HG03571 (cell line): ENCODE results near the gene DTYMK.

Source experiments
- ATAC-seq: cut with Tn5 transposase; IDR thresholded peaks from one replicate; pipeline ENCODE4 v1.9.1; 2021; ENCODE audit not compliant: unreplicated experiment

DTYMK gene

GRCh38 chr2:241652142-241652541 is 34.5 kb downstream of the DTYMK start:
- ATAC-seq, result no peak

- no peak for ATAC-seq
Measured at GRCh38 chr2:241649927-241650326, 36.7 kb downstream of the DTYMK start.

- ATAC-seq, result no peak
Measured at GRCh38 chr2:241649404-241649803, 37.2 kb downstream of the DTYMK start.

DNA sequence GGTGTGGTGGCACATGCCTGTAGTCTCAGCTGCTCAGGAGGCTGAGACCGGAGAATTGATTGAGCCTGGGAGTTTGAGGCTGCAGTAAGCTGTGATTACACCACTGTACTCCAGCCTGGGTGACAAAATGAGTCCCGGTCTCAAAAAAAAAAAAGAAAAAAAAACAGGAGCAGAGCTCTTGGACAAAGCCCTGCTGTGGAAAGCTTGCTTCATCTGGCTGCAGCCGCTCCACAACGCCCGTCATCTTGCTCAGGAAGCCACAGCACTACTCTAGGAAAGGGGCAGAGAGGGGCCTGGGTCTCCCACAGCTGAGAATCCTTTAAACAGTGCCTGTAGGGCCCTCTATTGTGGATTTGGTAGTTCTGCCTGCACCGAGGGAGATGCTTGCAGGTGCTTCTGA is 38.2 kb downstream of the DTYMK start:
- no peak for ATAC-seq

GRCh38 chr2:241645915-241646645 is 40.5 kb downstream of the DTYMK start:
- no peak for ATAC-seq

- ATAC-seq, result no peak
Measured at GRCh38 chr2:241645056-241645914, 41.3 kb downstream of the DTYMK start.

DNA sequence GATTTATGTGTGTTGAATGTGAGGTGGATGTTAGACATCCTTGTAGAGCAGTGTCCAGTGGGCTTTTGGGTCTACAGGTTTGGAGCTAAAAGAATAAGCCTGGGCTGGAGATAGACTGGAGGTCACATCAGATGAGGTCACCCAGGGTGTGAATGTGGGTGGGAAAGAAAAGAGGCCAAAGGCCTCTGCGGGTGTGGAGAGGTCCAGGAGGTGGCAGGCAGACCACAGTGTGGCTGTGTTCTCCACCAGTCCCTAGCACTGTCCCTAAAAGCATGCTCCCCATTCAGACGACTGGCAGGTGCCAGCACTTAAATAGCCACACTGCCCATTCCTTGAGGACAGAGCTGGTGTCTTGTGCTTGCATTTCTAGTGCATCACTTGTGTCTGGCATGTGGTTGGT is 45.0 kb downstream of the DTYMK start:
- no peak for ATAC-seq

DNA sequence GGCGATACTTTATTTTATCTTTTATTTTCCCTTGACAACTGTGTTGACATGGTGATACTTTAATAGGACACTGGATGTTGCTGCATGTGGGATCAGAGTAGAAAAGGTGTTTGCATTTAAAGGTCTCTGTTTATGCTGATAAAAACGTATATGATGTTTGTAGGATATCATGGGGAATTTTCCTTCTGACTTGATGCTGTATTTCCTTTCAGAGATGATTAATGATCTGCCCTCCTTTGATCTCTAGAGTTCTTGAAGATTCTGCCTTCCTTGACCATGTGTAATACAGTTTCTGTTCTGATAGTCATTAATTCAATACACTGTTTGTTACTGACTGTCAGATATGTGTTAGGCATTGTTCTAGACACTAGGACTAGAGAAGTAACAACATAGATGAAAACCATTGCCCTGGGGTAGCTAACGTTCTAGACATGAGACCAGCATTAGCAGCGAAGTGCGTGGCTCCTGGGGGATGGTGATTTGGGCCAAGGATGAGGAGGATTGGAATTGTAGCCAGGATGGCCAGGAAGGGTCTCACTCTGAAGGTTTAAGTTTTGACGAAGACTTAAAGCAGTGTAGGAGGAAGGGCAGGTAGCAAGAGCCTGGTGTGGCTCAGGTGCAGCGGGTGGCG is 46.3 kb downstream of the DTYMK start:
- ATAC-seq, result no peak

DNA sequence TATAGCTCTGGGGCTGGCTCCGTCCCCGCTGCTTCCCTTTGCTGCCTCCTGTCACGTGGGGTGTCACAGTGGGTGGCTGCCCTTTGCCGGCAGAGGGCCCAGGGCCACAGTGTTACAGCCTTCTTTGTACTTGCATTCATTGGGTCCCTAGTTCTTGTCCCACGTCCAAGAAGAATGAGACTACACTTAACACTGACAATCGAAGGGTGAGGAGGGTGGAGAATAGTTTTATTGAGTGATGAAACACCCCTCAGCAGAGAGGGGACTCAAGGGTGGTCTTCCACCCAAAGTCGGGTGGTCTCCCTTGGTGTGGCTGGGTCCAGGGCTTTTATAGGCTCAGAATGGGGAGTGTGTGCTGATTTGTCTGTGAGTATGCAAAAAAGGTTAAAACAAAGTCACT is 47.2 kb downstream of the DTYMK start:
- no peak for ATAC-seq

DNA sequence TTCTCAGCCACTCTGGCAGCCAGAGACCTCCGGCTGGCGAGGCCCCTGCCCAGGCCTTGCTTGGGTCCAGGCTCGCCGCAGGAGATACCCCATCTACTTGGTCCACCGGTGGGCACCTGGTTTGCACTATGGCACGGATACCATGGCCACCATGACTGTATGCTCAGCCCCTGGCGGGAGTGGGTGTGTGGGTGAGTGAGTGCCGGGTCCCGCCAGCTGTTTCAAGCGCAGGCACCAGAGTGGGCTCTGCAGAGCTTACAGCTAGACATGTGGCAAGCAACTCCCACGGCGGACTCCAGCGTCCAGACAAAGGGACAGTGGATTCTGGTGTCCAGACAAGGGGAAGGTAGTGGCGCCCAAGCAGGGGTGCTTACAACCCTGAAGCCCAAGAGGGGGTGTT is 47.7 kb downstream of the DTYMK start:
- ATAC-seq, result no peak

GRCh38 chr2:241637795-241638660 is 48.6 kb downstream of the DTYMK start:
- peak; percentile 22 for ATAC-seq

DNA sequence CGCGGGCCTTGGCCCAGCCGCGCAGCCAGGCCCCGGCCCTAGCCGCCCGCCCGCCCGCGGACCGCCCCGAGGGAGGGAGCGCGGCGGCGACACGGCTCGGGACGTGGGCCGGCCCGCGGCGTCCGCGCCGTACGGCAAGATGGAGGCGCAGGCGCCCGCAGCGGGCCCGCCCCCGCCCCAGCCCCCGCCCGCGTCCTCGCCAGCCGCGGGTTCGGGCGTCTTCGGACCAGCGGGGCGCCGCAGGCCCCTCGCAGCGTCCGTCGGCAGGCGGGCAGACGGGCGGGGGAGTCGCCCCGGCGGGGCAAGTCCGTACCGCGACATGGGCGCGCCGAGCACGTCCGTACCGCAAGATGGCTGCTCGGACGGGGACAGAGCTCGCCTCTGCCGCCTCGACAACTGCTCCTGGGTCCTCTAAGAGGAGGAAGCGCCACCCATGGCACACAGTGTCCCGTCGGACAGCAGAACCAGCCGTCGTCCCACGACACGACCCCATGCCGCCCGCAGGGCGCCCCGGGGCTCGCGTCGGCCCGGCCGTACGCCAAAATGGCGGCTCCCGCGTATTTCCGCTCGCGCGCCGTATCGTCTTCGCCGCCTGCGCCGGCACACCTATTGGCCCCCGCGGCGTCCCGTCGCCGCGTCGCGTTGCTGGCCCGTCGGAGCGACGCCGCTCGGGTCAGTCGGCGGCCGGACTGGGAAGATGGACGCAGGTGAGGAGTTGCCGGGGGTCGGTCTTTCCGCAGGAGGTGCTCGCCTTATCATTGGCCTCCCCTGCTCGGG is 49.4 kb downstream of the DTYMK start, which contains the start of the genes ATG4B and THAP4:
ATG4B (plus strand) TSS at position 676 of the 777 bp plus-strand sequence; CDS start at position 698, 22 bp downstream.
THAP4 (minus strand) TSS at position 141 of the 777 bp plus-strand sequence. CDS start 141 bp downstream, outside the sequence.
- peak; percentile 61 for ATAC-seq

DNA sequence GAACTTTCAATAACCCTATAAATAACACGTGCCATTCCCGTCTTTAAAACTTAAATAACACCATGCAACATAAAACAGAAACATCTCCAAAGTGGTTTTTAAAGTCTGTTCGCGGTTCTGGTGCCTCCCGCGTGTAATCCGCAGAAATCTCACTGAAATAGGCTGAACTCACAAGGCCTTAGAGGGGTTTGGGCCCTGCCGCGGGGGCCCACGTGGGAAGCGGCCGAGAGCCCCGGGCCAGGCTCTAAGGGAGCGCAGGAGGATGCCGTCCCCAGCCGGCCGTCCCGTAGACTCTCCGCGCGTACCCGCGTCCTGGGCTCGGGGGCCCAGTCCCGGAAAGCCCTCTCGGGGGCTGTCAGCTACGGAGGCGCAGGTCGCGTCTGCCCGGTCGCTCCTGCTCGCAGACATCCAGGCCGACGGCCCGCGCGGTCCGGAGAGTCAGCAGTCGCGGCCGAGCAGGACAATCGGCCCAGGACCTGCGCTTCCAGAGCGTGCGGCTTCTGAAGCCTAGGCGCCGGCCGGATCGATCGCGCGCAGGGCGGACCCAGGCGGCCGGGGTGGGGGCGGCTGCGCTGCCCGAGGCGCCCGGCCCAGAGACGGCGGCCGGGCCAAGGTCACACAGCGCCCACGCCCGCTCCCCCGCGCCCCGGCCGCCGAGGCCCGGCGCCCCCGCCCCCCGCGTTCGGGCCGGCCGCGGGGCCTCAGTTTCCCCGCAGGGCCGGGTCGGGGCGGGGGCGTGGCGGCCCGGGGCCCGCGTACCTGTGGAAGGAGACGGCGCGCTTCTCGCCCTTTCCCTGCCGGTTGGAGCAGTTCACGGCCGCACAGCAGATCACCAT is 50.2 kb downstream of the DTYMK start:
- peak; percentile 26 for ATAC-seq

DNA sequence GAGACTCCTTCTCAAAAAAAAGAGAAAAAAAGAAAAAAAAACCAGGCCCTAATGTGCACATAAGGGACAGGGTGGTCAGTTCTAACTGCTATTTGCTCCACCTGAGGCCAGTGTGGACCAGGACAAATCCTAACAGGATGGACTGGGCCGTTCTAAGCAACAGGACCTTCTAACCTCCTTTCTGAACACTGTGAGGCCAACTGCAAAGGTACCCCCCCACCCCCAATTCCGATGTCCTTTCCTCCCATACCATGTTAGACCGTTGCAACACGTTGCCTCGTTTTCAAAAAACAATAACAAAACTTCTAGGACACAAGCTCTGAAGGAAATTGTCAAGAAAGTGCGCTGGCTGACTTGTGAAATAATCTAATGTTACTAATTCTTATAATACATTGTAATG is 50.9 kb downstream of the DTYMK start:
- no peak for ATAC-seq

GRCh38 chr2:241633561-241633960 is 53.1 kb downstream of the DTYMK start:
- no peak for ATAC-seq

GRCh38 chr2:241632478-241633325 is 53.9 kb downstream of the DTYMK start:
- ATAC-seq, result no peak

DNA sequence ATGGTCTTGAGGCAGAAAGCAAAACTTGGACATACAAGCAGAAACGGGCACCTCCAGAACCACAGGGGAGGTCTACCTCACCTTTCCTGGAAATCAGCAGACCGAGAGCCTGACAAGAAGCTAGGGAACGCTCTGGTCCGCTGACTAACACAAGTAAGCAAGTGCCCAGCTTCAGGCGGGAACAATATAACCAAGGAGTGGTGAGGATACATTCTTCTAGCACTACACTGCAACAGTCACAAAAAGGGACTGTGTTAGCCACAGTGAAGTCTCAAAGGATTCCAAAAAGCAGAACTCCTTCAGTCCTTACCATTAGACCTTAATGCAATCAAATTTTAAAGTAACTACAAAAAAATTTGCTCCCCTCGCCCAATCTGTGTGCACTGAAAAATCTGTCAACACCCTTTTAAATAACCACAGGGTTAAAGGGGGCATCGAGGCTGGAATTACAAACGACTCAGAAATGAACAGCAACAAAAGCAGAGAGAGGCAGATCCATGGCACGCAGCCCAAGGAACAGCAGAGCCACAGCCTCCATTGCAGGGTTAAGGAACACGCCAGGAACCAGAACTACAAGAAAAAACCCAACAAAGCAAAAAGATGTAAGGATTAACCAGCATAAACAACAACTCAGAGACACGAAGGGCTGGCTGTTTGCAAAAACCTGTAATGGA is 56.7 kb downstream of the DTYMK start:
- no peak for ATAC-seq
